Esophagus squamous epithelium (tissue), 4 donors: Measurements from ENCODE around the gene DSG4.

Source experiments
- POLR2A ChIP-seq, 4 donors: fragments of 450-650 bp; IDR thresholded peaks; one replicate each; pipeline ENCODE4 v1.6.1; 2017; ENCODE audit warnings: antibody characterized with exemption in 4 of 4, mild to moderate bottlenecking in 4 of 4, moderate library complexity in 3 of 4
- TF ChIP-seq, protein P1 (sequence below), 6 experiments: fragments of 450-650 bp in 4 of 6; fragments of 200-600 bp in 2 of 6; sonication (generic) in 2 of 6; IDR thresholded peaks; one replicate each; pipeline ENCODE4 v1.5.1; 2016 to 2019; ENCODE audit warnings: antibody characterized with exemption in 6 of 6, mild to moderate bottlenecking in 4 of 6, moderate library complexity in 4 of 6

DNA sequence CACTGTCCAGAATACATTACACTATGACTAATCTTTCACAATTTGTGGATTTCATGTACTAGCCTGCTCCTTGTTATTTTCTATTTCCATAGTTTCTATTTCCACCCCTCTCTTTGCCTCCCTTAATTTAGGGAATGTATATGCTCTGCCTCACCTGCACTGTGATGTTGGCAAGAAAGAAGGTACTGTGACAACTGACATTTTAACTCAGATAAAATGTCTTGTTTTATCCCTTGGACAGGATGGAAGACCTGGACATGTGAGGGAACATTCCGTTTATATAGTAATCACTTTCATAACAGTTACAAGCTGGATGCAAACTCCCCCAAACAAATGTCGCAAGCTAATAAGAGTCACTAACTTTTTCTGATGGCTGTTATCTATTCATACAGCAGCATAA, 49.4 kb downstream of the DSG4 start:
- TF ChIP-seq, protein P1, sequence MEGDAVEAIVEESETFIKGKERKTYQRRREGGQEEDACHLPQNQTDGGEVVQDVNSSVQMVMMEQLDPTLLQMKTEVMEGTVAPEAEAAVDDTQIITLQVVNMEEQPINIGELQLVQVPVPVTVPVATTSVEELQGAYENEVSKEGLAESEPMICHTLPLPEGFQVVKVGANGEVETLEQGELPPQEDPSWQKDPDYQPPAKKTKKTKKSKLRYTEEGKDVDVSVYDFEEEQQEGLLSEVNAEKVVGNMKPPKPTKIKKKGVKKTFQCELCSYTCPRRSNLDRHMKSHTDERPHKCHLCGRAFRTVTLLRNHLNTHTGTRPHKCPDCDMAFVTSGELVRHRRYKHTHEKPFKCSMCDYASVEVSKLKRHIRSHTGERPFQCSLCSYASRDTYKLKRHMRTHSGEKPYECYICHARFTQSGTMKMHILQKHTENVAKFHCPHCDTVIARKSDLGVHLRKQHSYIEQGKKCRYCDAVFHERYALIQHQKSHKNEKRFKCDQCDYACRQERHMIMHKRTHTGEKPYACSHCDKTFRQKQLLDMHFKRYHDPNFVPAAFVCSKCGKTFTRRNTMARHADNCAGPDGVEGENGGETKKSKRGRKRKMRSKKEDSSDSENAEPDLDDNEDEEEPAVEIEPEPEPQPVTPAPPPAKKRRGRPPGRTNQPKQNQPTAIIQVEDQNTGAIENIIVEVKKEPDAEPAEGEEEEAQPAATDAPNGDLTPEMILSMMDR (IDR thresholded peaks at IDR 0.05) = no peak
- TF ChIP-seq POLR2A (IDR thresholded peaks at IDR 0.05) = no peak
